GM19452 (cell line): ENCODE measurements around the gene POU5F1.
"Not testable (repeated sequence)": the region's sequence is repeated elsewhere in the genome, so short reads cannot be mapped to it uniquely, and the experiment has no call there.

Source experiments
- ATAC-seq: cut with Tn5 transposase; IDR thresholded peaks from one replicate; pipeline ENCODE4 v1.9.1; 2021; ENCODE audit not compliant: unreplicated experiment

Gene POU5F1

DNA sequence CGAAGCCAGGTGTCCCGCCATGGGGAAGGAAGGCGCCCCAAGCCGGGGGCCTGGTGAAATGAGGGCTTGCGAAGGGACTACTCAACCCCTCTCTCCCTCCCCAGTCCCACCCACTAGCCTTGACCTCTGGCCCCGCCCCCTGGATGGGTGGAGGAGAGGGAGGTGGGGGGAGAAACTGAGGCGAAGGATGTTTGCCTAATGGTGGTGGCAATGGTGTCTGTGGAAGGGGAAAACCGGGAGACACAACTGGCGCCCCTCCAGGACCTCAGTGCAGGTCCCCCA lies at the start of gene POU5F1:
POU5F1 (minus strand) TSS at position 83 of the 282 bp plus-strand sequence; CDS start at position 21, 62 bp downstream.
- ATAC-seq: no peak

DNA sequence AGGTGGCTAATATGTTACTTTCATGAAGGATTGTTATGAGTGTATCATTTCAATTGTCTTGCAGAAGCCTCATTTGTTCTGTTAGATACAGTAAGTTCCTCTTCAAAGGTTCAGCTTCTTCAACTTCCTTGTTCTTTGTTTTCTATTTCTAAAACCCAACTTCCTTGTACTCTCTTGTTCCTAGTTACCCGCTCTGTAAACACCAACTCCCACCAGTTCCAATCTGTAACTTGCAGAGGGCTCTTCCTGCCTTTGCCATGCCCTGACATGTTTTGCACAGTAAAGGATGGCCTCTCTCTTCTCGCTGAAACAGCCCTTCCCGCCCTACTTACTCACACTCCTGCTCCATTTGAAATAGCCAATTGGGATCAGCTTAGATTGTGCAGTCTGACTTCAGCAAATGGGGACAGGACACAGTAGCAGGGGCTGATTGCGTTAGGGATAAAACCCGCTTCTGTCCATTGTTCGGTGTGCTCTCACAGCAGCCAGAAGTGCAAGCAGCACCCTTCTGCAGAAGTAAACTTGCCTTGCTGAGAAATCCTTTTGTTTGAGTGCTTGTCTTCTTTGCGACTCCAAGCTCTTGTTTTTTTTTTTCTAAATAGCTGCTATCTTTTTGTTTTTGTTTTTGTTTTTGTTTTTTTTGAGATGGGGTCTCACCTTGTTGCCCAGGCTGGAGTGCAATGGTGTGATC lies 45.9 kb upstream of the POU5F1 start:
- ATAC-seq: no peak

DNA sequence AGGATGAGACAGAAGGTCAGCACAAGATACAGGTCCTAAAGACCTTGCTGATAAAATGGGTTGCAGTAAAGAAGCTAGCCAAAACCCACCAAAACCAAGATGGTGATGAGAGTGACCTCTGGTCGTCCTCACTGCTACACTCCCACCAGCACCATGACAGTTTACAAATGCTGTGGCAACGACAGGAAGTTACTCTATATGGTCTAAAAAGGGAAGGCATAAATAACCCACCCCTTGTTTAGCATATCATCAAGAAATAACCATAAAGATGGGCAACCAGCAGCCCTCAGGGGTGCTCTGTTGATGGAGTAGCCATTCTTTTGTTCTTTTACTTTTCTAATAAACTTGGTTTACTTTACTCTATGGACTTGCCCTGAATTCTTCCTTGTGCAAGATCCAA lies 44.7 kb upstream of the POU5F1 start:
- ATAC-seq: not testable (repeated sequence)

DNA sequence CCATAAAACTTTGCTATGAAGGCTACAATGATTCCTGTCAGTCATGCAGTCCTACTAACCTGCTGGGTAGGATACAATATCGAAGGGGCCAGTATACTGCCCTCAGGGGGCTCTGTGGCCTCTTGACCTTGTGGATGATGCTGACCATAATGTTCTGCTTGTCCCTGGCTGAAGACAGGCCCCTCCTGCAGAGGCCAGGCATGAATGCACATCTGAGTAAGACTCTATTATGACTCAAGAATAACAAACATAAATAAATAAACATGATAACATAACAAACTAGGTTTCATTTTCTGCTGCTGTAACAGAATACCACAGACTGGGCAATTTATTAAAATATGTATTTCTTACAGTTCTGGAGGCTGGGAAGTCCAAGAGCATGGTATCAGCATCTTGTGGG lies 44.0 kb upstream of the POU5F1 start:
- ATAC-seq: no peak

DNA sequence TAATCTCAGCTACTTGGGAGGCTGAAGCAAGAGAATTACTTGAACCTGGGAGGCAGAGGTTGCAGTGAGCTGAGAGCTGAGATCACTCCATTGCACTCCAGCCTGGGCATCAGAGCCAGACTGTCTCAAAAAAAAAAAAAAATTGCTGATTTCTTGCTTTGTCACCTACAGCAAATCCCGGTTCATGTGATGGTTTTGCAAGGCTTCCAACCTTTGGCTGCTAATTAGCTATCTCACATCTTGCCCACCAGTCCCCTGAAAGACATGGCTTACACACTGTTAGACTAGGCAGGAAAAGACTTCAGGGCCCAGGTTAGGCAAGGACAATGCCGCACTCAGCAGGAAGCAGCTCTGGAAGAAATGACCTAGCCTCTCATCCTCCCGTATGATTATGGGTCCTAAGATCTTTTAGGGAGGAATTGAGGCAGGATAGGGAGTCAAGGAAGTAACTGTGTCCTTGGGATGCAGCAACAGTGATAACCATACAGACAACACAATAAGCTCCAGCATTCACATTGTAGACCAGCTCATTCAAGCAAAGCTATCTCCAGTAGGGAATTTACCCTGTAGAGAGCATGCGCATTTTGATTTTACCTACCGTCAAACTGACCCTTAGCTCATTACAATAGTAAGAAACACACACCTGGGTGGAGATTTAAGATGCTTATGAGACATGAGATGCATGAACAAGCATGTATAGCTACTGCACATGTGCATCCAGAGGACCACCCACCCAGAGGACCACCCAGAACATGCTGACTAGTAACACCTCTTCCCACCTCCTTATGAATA lies 40.5 kb upstream of the POU5F1 start:
- no peak for ATAC-seq

DNA sequence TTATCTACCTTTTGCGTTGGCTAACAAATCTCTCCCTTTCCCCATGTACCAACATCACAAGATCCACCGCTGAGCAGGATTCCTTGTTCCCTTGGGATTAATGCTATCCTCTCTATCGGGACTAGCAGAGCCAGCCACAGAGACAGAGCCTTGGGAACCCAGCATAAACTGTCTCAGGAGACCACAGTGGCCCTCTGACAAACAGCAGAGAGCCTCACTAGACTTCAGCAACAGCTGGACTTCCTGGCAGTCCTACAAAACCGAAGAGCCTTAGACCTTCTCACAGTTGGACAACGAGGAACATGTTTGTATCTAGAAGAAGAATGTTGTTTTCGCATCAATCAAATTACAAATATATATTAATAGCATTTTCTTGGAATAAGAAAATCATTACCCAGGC lies 39.6 kb upstream of the POU5F1 start:
- ATAC-seq: no peak

DNA sequence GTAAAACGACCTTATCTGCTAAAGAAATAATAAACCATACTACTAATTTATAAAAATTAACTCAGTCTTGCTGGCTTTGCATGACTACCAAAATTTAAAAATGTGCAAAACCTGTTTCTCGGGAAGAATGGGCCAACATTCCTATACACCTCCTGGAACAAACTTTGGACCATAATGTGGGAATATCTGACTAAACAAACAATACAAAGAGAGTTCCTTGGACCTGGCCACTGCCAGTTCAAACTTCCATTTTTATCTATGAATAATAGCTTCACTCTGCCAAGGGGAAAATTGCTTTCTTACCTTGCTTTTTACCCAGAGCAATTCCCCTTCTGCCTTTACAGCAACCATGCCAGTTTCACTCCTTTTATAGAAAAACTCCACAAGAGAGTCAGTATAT lies 38.7 kb upstream of the POU5F1 start:
- ATAC-seq: no peak

DNA sequence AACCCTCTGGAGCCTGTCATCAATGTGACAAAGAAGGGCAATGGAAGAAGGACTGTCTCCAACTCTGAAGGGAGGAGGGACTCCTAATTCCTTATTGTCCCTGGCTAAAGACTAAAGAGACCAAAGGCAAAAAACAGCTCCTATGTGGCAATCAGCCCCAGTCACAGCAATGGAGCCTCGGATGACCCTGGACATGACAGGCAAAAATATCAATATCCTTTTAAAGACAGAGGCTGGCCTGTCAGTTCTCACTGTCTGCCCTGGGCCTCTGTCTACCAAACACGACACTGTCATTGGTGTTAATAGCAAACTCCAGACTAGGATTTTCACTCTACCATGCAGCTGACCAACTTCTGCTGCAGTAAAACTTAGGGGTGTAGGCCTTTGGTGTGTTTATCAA lies 38.0 kb upstream of the POU5F1 start:
- no peak for ATAC-seq

DNA sequence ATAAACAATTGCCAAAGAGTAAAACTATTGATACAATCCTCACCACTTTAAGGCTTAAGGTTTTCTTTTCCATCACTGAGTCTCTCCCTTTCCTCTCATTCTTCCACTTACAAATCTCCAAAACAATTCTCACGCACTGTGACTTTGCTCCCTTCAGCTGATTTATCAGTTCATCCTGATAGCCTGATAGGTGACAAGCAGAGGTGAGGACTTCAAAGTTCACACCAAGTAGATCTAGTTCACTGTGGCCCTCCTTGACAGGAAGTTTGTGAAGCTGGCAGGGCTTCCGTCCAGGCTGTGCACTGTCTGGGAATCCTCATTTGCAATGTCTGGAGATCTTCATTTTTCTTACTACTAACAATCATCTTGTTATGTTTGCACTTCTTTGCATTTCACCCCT lies 35.2 kb upstream of the POU5F1 start:
- ATAC-seq: no peak

DNA sequence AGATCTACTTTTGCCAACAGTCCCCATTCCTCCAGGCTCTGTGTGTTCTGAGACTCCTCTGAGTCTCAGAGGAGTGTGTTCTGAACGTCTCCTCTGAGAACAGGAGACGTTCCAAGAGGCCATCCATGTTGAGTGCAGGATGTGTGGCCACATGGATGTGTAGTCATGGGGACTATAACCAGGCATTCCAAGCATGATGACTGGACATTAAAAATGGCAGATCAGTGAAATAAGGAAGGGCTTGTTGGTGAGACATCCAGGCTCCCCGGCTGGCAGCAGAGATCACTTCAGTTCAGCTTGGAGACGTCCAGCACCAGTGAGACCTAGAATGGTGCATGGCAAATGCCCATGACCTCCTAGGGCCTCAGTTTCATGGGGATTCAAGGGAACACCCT lies 34.3 kb upstream of the POU5F1 start:
- ATAC-seq: no peak

DNA sequence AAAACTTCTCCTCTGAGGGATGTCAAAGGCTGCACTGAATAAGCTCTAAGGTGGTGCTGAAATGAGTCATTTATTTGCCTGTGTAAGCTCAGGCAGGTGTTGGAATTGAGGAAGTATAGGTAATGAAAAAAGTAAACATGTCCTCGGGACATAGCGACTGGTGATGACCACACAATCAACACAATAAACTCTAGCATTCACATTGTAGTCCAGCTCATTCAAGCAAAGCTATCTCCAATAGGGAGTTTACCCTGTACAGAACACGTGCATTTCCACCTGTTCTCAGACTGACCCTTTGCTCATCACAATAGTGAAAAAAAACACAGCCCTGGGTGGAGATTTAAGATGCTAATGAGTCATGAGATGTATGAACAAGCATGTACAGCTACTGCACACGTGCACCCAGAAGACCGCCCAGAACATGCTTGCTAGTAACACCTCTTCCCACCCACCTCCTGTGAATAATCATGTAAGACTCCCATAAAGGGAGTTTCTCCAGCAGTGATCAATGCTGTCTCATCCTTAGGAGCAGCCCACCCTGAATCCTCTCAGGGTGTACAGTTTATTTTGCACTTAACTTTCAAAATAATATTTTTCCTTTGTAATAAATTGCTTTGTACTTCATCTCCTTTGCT lies 33.0 kb upstream of the POU5F1 start:
- peak; percentile 51 for ATAC-seq

DNA sequence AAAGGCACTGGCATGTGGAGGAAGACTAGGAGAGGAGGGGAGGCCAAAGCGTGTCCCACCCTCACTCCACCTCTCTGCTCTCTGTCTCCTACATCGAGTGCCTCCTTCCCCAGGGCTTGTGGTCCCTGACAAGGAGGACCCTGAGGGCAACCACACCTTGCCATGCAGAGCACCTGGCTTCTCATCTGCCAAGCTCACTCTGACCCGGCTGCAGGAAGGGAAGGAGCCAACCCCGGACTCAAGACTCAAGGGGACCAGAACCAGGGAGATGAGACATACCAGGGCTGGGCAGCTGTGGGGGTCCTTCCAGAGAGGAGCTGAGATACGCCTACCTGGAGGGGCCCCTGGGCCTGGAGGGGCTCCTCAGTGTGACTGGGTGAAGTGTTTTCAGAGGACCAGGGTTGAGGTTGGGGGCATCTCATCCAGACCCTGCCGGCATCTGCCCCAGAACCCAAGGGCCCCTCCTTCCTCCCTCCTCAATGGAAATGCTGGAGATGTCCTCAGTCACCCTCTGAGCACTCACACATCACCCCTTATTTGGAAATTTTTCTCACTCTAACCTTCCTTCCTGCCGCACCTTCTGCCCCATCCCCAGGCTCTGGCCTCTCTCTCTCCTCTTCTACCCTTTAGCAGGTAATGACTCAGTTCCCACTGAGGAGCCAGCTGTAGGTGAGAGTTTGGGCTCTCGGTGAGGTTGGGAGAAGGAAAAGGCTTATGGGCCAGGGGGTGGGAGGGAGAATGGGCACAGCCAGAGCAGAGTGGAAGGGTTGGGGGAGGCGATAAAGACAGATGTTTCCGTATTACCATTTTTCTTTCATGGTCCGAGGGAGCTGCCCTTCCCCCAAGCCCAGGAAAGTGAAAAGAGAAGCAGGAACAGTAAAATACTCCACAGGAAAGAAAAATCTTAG lies 32.0 kb upstream of the POU5F1 start:
- ATAC-seq: no peak

DNA sequence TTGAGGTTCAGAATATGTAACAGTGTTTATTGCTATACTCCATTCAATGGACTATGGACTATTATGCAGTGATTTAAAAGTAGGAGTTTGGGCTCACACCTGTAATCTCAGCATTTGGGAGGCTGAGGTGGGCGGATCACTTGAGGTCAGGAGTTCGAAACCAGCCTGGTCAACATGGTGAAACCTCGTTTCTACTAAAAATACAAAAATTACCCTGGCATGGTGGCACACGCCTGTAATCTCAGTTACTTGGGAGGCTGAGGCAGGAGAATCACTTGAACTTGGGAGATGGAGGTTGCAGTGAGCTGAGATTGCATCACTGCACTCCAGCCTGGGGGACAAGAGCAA lies 28.6 kb upstream of the POU5F1 start:
- not testable (repeated sequence) for ATAC-seq

DNA sequence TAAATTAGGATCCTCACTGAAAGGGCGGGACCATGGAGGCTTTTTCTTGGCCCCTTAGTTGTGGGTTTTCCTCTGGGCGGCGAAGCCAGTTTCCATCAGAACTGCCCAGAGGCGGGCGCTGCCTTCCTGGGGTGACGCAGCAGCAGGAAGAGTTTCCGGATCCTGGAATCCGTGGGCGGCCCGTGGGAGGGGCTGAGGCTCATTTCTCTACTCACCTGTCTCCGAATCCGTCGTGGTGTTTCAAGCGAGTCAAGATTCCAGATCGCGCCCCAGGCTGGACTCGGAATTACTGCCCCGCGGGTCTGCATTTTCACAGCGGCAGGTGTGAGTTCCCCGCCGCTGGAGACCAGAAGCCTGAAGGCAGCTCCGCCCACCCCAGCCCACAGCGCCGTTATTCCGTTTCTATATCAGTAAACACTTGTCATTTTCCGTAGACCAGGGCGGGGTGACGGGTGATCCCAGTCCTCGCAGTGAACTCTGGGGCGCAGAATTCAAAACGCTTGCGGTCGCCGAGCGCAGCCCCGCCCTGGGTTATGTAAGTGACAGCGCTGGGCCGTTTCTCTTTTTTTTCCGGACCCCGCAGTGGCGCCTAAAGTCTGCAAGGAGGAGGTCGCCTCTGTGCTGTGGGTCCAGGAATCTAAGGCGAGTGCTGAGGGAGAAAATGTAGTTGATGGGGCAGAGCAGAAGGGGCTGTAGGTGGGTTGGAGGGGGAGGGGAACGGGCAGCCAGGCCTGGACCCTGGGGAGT lies 27.2 kb upstream of the POU5F1 start:
- peak; percentile 70 for ATAC-seq

DNA sequence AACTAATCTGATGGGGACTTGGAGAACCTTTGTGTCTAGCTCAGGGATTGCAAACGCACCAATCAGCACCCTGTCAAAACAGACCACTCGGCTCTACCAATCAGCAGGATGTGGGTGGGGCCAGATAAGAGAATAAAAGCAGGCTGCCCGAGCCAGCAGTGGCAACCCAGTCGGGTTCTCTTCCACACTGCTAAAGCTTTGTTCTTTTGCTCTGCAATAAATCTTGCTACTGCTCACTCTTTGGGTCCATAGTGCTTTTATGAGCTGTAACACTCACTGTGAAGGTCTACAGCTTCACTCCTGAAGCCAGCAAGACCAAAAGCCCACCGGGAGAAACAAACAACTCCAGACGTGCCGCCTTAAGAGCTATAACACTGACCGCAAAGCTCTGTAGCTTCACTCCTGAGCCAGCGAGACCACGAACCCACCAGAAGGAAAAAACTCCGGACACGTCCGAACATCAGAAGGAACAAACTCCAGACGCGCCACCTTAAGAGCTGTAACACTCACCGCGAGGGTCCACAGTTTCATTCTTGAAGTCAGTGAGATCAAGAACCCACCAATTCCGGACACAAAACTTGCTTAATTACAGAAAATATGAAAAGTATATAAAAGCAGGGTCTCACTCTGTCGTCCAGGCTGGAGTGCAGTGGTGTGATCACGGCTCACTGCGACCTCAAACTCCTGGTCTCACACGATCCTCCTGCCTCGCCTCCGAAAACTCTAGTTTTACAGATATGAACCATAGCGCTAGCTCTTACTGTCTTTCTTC lies 26.0 kb upstream of the POU5F1 start:
- ATAC-seq: not testable (repeated sequence)

DNA sequence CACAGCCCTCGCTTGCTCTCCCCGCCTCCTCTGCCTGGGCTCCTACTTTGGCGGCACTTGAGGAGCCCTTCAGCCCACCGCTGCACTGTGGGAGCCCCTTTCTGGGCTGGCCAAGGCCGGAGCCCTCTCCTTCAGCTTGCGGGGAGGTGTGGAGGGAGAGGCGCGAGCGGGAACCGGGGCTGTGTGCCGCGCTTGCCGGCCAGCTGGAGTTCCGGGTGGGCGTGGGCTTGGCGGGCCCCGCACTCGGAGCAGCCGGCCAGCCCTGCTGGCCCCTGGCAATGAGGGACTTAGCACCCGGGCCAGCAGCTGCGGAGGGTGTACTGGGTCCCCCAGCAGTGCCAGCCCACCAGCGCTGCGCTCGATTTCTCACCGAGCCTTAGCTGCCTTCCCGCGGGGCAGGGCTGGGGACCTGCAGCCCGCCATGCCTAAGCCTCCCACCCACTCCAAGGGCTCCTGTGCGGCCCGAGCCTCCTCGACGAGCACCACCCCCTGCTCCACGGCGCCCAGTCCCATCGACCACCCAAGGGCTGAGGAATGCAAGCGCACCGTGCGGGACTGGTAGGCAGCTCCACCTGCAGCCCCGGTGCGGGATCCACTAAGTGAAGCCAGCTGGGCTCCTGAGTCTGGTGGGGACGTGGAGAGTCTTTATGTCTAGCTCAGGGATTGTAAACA lies 25.0 kb upstream of the POU5F1 start:
- ATAC-seq: not testable (repeated sequence)

DNA sequence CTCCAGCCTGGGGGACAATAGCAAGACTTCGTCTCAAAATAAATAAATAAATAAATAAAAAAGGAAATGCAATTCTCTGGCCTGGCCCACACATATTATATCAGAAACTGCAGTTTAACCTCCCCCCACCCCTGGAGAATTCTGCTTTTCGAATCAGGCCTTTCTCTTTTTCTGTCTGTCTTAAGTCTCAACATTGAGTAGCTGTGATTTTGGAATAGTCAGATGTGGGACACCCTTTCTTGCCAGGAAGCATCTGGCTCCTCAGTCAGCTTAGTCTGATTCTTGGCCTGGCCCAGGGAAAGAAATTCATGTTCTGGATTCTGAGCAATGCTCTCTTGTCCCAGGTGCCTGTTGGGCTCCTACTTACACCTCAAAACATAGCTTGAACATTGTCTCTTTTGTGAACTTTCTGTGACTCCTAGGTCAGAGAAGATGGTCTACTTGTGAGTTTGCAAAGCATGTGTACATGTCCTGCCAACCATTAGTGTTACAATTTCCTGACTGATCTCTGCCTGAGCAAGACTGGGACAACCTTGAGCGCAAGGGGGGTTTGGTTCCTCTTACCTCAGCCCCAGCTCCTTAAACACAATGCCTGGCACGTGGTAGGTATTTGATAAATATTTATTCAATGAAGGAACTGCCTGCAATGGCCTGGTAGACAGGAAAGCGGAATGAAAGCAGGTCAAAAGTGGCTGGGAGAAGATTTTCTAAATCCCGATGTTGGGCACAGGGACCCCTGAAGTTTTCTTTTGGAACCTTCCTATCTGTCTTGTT lies 23.8 kb upstream of the POU5F1 start:
- ATAC-seq: no peak

DNA sequence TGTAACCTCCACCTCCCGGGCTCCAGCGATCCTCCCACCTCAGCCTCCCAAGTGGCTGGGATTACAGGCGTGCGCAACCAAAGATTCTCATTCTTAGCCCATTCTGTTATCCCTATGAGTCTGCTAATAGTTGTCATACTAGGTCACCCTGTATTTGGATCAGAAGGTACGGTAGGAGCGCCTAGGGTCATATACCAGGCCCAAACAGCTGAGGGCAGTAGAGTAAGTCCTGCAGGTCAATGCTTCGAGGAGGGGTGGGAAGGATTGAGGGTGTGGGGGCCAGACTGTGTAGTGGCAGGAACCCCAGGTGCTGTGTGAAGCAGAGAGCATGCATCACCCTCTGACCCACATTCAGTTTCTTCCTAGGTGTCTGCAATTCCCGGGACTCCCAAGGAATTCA lies 22.7 kb upstream of the POU5F1 start:
- ATAC-seq: no peak
